Measurements from ENCODE around the gene BCL7B.
"Not testable (repeated sequence)": the region's sequence is repeated elsewhere in the genome, so short reads cannot be mapped to it uniquely, and the experiment has no call there.

The BCL7B gene

GRCh38 chr7:73572767-73573186 is 15.3 kb upstream of the BCL7B start:
- no peak for DNase-seq (ENCODE audit: low read depth)

GRCh38 chr7:73570977-73571376 is 13.5 kb upstream of the BCL7B start:
- no peak for DNase-seq (ENCODE audit: low read depth)

- DNase-seq (ENCODE audit: low read depth) = no peak
These were observed 13.0 kb upstream of the BCL7B start for GRCh38 chr7:73570521-73570920.

- DNase-seq (ENCODE audit: low read depth) = no peak
These were observed 11.6 kb upstream of the BCL7B start for GRCh38 chr7:73569042-73569608.

- DNase-seq (ENCODE audit: low read depth) = no peak
These were observed 10.6 kb upstream of the BCL7B start for GRCh38 chr7:73567846-73568685.

- no peak for DNase-seq (ENCODE audit: low read depth)
These were observed 9.7 kb upstream of the BCL7B start for GRCh38 chr7:73567140-73567539.

- not testable (repeated sequence) for DNase-seq (ENCODE audit: low read depth)
These were observed 8.9 kb upstream of the BCL7B start for GRCh38 chr7:73566431-73566830.

GRCh38 chr7:73565675-73566340 is 8.3 kb upstream of the BCL7B start:
- no peak for DNase-seq (ENCODE audit: low read depth)

GRCh38 chr7:73560109-73560835 is 2.8 kb upstream of the BCL7B start:
- DNase-seq (ENCODE audit: low read depth) = no peak

- DNase-seq (ENCODE audit: low read depth) = peak; percentile 88
These were observed 438 bp downstream of the BCL7B start for GRCh38 chr7:73557108-73557396.

GRCh38 chr7:73556208-73557107 is 1.0 kb downstream of the BCL7B start:
- DNase-seq (ENCODE audit: low read depth) = no peak

GRCh38 chr7:73555411-73555982 is 2.0 kb downstream of the BCL7B start:
- no peak for DNase-seq (ENCODE audit: low read depth)

GRCh38 chr7:73550093-73550492 is 7.4 kb downstream of the BCL7B start:
- not testable (repeated sequence) for DNase-seq (ENCODE audit: low read depth)

- no peak for DNase-seq (ENCODE audit: low read depth)
These were observed 8.3 kb downstream of the BCL7B start for GRCh38 chr7:73549176-73549575.

GRCh38 chr7:73547841-73548240 is 9.6 kb downstream of the BCL7B start:
- DNase-seq (ENCODE audit: low read depth) = no peak

- DNase-seq (ENCODE audit: low read depth) = no peak
These were observed 12.8 kb downstream of the BCL7B start for GRCh38 chr7:73544678-73545077.

- DNase-seq (ENCODE audit: low read depth) = no peak
These were observed 15.8 kb downstream of the BCL7B start for GRCh38 chr7:73541722-73542121.

- no peak for DNase-seq (ENCODE audit: low read depth)
These were observed 17.8 kb downstream of the BCL7B start for GRCh38 chr7:73539709-73540108.

GRCh38 chr7:73538510-73538909 is 19.0 kb downstream of the BCL7B start:
- DNase-seq (ENCODE audit: low read depth) = not testable (repeated sequence)

- DNase-seq (ENCODE audit: low read depth) = no peak
These were observed 20.4 kb downstream of the BCL7B start for GRCh38 chr7:73537051-73537450.

GRCh38 chr7:73536479-73536878 is 21.0 kb downstream of the BCL7B start:
- no peak for DNase-seq (ENCODE audit: low read depth)

Data from T-helper 22 cell (primary cell).